Measurements from ENCODE around the gene ATP9B. TPM values are rescaled to one million over a fixed set of nuclear protein-coding genes. Genes with fewer than 3 reads are reported as not detected.

The ATP9B gene
- total and polyA plus RNA-seq, 8 donors, result 29.2 to 41.5 (median 38.3) TPM

GRCh38 chr18:79173742-79174141, 104.5 kb downstream of the ATP9B start:
- Histone ChIP-seq H3K36me3 (peaks cover 0 to 35% of the 10 kb centered on the region in 2 donors), H3K4me1 (peaks cover 0 to 7% of the 10 kb centered on the region in 2 donors), H3K4me3 (no peak overlapping the region), H3K27me3 (no peaks in the 10 kb centered on the region), H3K27ac (no peak overlapping the region), H3K9me3 (no peaks in the 10 kb centered on the region)
- TF ChIP-seq CTCF (IDR thresholded peaks at IDR 0.05), result no peak
- DNase-seq (no peak), ATAC-seq (no peak)
- intact Hi-C loops (cut with DNase I), result no loop called here

- no peak for DNase-seq
- H3K9me3 ChIP-seq, result no peaks in the 10 kb centered on the region
- no peak for ATAC-seq
- intact Hi-C loops (cut with DNase I), result no loop called here
- TF ChIP-seq CTCF (IDR thresholded peaks at IDR 0.05), result no peak
- H3K27ac ChIP-seq, result no peak overlapping the region
- H3K4me3 ChIP-seq, result no peak overlapping the region
- H3K27me3 ChIP-seq, result no peaks in the 10 kb centered on the region
- H3K36me3 ChIP-seq, result peaks cover 0 to 35% of the 10 kb centered on the region in 2 donors
- H3K4me1 ChIP-seq, result no peaks in the 10 kb centered on the region
Observed at GRCh38 chr18:79178113-79178531, 108.9 kb downstream of the ATP9B start.

- no peak for TF ChIP-seq CTCF (IDR thresholded peaks at IDR 0.05)
Observed at GRCh38 chr18:79182047-79182713, 113.0 kb downstream of the ATP9B start.

GRCh38 chr18:79185648-79186047, 116.5 kb downstream of the ATP9B start:
- intact Hi-C loops (cut with DNase I), result no loop called here
- H3K27ac ChIP-seq, result no peak overlapping the region
- peaks cover 0 to 8% of the 10 kb centered on the region in 2 donors for H3K36me3 ChIP-seq
- DNase-seq, result no peak
- no peak for TF ChIP-seq CTCF (IDR thresholded peaks at IDR 0.05)
- no peaks in the 10 kb centered on the region for H3K27me3 ChIP-seq
- no peak for ATAC-seq
- no peaks in the 10 kb centered on the region for H3K9me3 ChIP-seq
- no peak overlapping the region for H3K4me3 ChIP-seq
- no peaks in the 10 kb centered on the region for H3K4me1 ChIP-seq

More at GRCh38 chr18:79182047-79182713, 113.0 kb downstream of the ATP9B start:
- intact Hi-C loops (cut with DNase I), result no loop called here
- no peaks in the 10 kb centered on the region for H3K4me1 ChIP-seq
- DNase-seq (no peak), ATAC-seq (no peak)
- peaks cover 0 to 13% of the 10 kb centered on the region in 2 donors for H3K36me3 ChIP-seq
- no peaks in the 10 kb centered on the region for H3K27me3 ChIP-seq
- no peak overlapping the region for H3K4me3 ChIP-seq
- no peak overlapping the region for H3K27ac ChIP-seq
- H3K9me3 ChIP-seq, result no peaks in the 10 kb centered on the region

DNA sequence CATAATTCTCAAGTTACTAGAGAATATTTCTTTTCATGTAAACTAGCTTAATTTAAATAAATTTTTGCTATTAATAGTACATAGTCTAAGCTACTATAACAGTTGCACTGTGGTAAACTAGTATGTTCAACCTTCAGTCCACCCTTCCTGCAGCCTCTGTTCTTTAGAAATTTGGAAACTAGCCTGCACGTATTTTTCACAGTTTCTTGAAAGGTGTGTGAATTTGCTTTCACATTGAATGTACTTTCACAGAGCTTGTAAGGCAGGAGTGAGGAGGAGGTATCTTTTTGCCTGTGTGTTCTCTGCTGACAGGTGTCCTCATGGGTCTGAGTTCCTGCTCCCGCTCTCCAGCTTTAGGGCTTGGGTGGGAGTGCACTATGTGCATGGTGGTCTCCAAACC, 117.5 kb downstream of the ATP9B start:
- intact Hi-C loops (cut with DNase I), result no loop called here

More for the DNA sequence above, 117.5 kb downstream of the ATP9B start:
- Histone ChIP-seq H3K4me1 (no peaks in the 10 kb centered on the region), H3K4me3 (no peak overlapping the region), H3K27ac (no peak overlapping the region), H3K36me3 (peaks cover 0 to 8% of the 10 kb centered on the region in 2 donors), H3K9me3 (no peaks in the 10 kb centered on the region), H3K27me3 (no peaks in the 10 kb centered on the region)
- no peak for DNase-seq
- ATAC-seq, result no peak
- TF ChIP-seq CTCF (IDR thresholded peaks at IDR 0.05), result no peak
